Measurements from ENCODE around the gene SLC6A11.

The SLC6A11 gene

DNA sequence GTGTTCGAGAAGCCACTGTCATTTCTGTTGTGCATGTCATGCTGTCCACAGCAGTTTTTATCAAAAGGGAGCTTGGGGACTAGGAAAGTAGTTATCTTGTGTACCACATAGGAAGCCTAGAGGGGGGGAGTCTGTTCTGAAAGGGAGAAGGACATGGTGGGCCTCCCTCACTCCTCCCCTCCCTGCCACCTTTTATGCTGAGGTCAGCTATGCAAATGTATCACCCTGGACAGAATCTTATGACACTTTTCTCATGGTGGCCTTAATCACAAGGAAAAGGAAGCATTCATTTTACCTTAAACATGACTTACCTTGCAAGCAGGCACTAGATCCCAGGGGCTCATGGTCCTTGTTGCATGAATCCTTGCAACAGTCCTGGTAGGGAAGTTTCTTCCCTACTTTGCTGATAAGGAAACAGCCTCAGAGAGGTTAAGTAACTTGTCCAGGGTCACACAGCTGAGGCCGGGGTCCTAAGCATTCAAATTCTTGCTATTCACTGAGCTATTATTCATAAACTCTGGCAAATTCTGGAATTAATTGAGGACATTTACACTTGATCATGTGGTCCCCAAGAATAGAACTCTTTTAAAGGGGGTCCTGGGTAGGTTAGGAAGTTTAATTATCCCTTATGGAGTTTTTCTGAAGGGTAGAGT, 95.4 kb downstream of the SLC6A11 start:
- Histone ChIP-seq H3K79me2 (no peaks in the 10 kb centered on the region), H3K4me2 (ENCODE audit: low read length) (no peak overlapping the region), H3K27me3 (ENCODE audit: control insufficient read depth, insufficient read depth, low read length) (no peaks in the 10 kb centered on the region), H3K9me3 (ENCODE audit: control insufficient read depth, low read length) (peaks cover 4% of the 10 kb centered on the region), H3K4me1 (no peaks in the 10 kb centered on the region), H3K9ac (no peak overlapping the region), H3K36me3 (ENCODE audit: control insufficient read depth, insufficient read depth, low read length) (no peaks in the 10 kb centered on the region), H3K27ac (no peak overlapping the region), H2AFZ (no peak overlapping the region), H3K4me3 (ENCODE audit: low read depth, low read length) (no peak overlapping the region)
- no peak for TF ChIP-seq CTCF (IDR thresholded peaks at IDR 0.05)

GRCh38 chr3:10912786-10913185, 96.8 kb downstream of the SLC6A11 start:
- no peaks in the 10 kb centered on the region for H3K36me3 ChIP-seq (ENCODE audit: control insufficient read depth, insufficient read depth, low read length)
- H3K9me3 ChIP-seq (ENCODE audit: control insufficient read depth, low read length): no peaks in the 10 kb centered on the region
- H3K27me3 ChIP-seq (ENCODE audit: control insufficient read depth, insufficient read depth, low read length): no peaks in the 10 kb centered on the region
- no peak overlapping the region for H3K4me2 ChIP-seq (ENCODE audit: low read length)
- no peak overlapping the region for H3K27ac ChIP-seq
- no peak overlapping the region for H2AFZ ChIP-seq
- H3K9ac ChIP-seq: no peak overlapping the region
- no peaks in the 10 kb centered on the region for H3K79me2 ChIP-seq
- no peak overlapping the region for H3K4me3 ChIP-seq (ENCODE audit: low read depth, low read length)
- no peaks in the 10 kb centered on the region for H3K4me1 ChIP-seq
- TF ChIP-seq CTCF (IDR thresholded peaks at IDR 0.05): no peak

DNA sequence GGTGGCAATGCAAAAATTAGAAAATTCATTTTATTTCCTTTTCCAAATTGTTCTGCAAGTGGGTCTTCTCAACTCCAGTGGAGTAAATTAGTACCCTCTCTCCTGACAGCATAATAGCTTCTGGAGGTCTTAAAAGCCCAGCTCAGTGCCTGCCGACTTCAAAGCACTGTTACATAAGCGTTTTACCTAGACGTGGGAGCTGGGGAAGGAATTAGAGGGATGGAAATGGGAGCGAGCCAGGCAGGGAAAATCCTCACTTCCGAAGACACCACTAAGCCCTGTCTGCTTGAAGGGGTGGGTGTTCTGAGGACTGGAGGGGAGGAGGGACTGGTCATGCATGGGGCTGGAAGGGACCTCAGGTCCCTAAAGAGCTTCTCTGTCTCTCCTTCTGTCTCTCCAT, 99.3 kb downstream of the SLC6A11 start:
- no peak overlapping the region for H3K4me2 ChIP-seq (ENCODE audit: low read length)
- H3K9me3 ChIP-seq (ENCODE audit: control insufficient read depth, low read length): no peaks in the 10 kb centered on the region
- no peak overlapping the region for H3K27ac ChIP-seq
- H3K79me2 ChIP-seq: no peaks in the 10 kb centered on the region
- H3K9ac ChIP-seq: no peak overlapping the region
- no peaks in the 10 kb centered on the region for H3K27me3 ChIP-seq (ENCODE audit: control insufficient read depth, insufficient read depth, low read length)
- H3K4me3 ChIP-seq (ENCODE audit: low read depth, low read length): no peak overlapping the region
- no peaks in the 10 kb centered on the region for H3K36me3 ChIP-seq (ENCODE audit: control insufficient read depth, insufficient read depth, low read length)
- TF ChIP-seq CTCF (IDR thresholded peaks at IDR 0.05): no peak
- H3K4me1 ChIP-seq: no peaks in the 10 kb centered on the region
- H2AFZ ChIP-seq: no peak overlapping the region

DNA sequence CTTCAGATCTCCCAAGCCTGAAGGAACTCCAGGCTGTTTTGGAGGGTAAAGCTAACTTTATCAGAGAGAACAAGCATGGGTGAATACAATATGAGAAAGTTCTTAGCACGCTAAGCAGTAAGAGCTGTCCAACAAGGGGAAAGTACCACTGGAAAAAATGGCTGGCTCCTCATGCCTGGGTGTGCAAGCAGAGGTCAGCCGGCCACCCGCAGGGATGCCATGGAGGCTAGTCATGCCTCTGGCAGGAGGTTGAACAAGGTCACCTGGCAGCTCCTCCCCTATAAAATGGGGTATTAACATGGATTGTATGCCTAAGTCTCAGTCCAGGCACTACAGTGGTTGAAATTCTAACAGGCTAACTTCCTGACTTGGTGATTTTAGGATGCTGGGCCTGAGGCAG, 101.1 kb downstream of the SLC6A11 start:
- Histone ChIP-seq H3K4me1 (no peaks in the 10 kb centered on the region), H3K79me2 (no peaks in the 10 kb centered on the region), H3K27me3 (ENCODE audit: control insufficient read depth, insufficient read depth, low read length) (no peaks in the 10 kb centered on the region), H3K9me3 (ENCODE audit: control insufficient read depth, low read length) (no peaks in the 10 kb centered on the region), H3K27ac (no peak overlapping the region), H3K4me3 (ENCODE audit: low read depth, low read length) (no peak overlapping the region), H3K36me3 (ENCODE audit: control insufficient read depth, insufficient read depth, low read length) (no peaks in the 10 kb centered on the region), H2AFZ (no peak overlapping the region), H3K4me2 (ENCODE audit: low read length) (no peak overlapping the region), H3K9ac (no peak overlapping the region)
- TF ChIP-seq CTCF (IDR thresholded peaks at IDR 0.05): no peak

- TF ChIP-seq CTCF (IDR thresholded peaks at IDR 0.05): no peak
- no peaks in the 10 kb centered on the region for H3K27me3 ChIP-seq (ENCODE audit: control insufficient read depth, insufficient read depth, low read length)
Measured at GRCh38 chr3:10918011-10918410, 102.0 kb downstream of the SLC6A11 start.

More at GRCh38 chr3:10918011-10918410, 102.0 kb downstream of the SLC6A11 start:
- Histone ChIP-seq H3K36me3 (ENCODE audit: control insufficient read depth, insufficient read depth, low read length) (no peaks in the 10 kb centered on the region), H3K9ac (no peak overlapping the region), H2AFZ (no peak overlapping the region), H3K9me3 (ENCODE audit: control insufficient read depth, low read length) (no peaks in the 10 kb centered on the region), H3K4me3 (ENCODE audit: low read depth, low read length) (no peak overlapping the region), H3K79me2 (no peaks in the 10 kb centered on the region), H3K4me2 (ENCODE audit: low read length) (no peak overlapping the region), H3K27ac (no peak overlapping the region), H3K4me1 (no peaks in the 10 kb centered on the region)
